Heart left ventricle (tissue), 16 donors: ENCODE data around the gene C12orf60. TPM values are rescaled to one million over a fixed set of nuclear protein-coding genes. Genes with fewer than 3 reads are reported as not detected.

ENCODE experiments used
- ATAC-seq, 4 donors: fragments of 200-7000 bp; cut with Tn5 transposase; one replicate each; pipeline ENCODE4 v1.9.1; 2020 to 2022; ENCODE audit warnings: moderate library complexity in 4 of 4, mild to moderate bottlenecking in 3 of 4, moderate number of reproducible peaks in 1 of 4
- DNase-seq, 5 donors: peaks; one replicate each; pipeline ENCODE4 v3.0.0-alpha.2; 2020
- H3K27ac ChIP-seq, 12 donors: fragments of 200-600 bp; sonication (generic) in 4 of 12; one replicate each; pipeline versions ENCODE4 v1.5.0 to v1.8.0; 2016 to 2022; ENCODE audit warnings: mild to moderate bottlenecking in 2 of 12
- H3K27me3 ChIP-seq, 9 donors: fragments of 200-600 bp; sonication (generic) in 2 of 9; one replicate each; pipeline versions ENCODE4 v1.5.1 to v1.8.0; 2016 to 2022; ENCODE audit warnings: mild to moderate bottlenecking in 3 of 9
- H3K36me3 ChIP-seq, 9 donors: fragments of 200-600 bp; sonication (generic) in 2 of 9; one replicate each; pipeline versions ENCODE4 v1.5.0 to v1.8.0; 2018 to 2022; ENCODE audit warnings: mild to moderate bottlenecking in 2 of 9
- H3K4me1 ChIP-seq, 12 donors: fragments of 200-600 bp; sonication (generic) in 4 of 12; one replicate each; pipeline versions ENCODE4 v1.5.0 to v1.8.0; 2016 to 2022; ENCODE audit warnings: mild to moderate bottlenecking in 3 of 12
- H3K4me3 ChIP-seq, 12 donors: fragments of 200-600 bp; sonication (generic) in 4 of 12; one replicate each; pipeline versions ENCODE4 v1.5.0 to v1.8.0; 2017 to 2022; ENCODE audit warnings: mild to moderate bottlenecking in 9 of 12, moderate library complexity in 4 of 12
- H3K9me3 ChIP-seq, 12 donors: fragments of 200-600 bp; sonication (generic) in 4 of 12; one replicate each; pipeline versions ENCODE4 v1.5.0 to v1.8.0; 2016 to 2022; ENCODE audit warnings: mild to moderate bottlenecking in 1 of 12
- CTCF ChIP-seq, 12 donors: fragments of 200-600 bp; sonication (generic) in 4 of 12; IDR thresholded peaks; one replicate each; pipeline versions ENCODE4 v1.5.0 to v1.8.0; 2018 to 2022; ENCODE audit warnings: antibody characterized with exemption in 12 of 12, mild to moderate bottlenecking in 5 of 12
- POLR2A ChIP-seq, 2 donors: fragments of 450-650 bp; IDR thresholded peaks; one replicate each; pipeline ENCODE4 v1.6.1; 2017; ENCODE audit warnings: antibody characterized with exemption in 2 of 2, mild to moderate bottlenecking in 2 of 2, moderate library complexity in 2 of 2
- WGBS, 4 donors: extraction: QIAGEN DNeasy Blood & Tissue Kit in 2 of 4; methylation state at CpG; one replicate each; pipeline versions ENCODE4 v1.1.5 to v1.1.7; 2013 to 2018; 5-methylcytosine and 5-hydroxymethylcytosine counted together
- intact Hi-C, 10 donors: fragments of 100-400 bp; cut with DNase I; formaldehyde crosslinking; loops; one replicate each; pipeline versions ENCODE4 v1.11.1 to v1.14.2; 2022
- polyA plus RNA-seq, 2 donors: library from polyadenylated mRNA; stranded (reverse); fragments of 200-250 nt; gene quantifications; one replicate each; pipeline ENCODE4 v1.2.3, GENCODE V29; 2013
- total RNA-seq, 9 donors: library from RNA; depleted of rRNA in 2 of 9; stranded (reverse); fragments of >200 nt in 2 of 9; fragmentation: NEBNext Ultra II Directional in 3 of 9; extraction: Animal tissue kit (Norgen Biotek cat#: 25700) in 3 of 9; gene quantifications; one replicate each; pipeline versions ENCODE4 v1.1.0 to v1.2.4, GENCODE V29; 2016 to 2023
- donor health status: ischemic (EF 13 %, LVEDD 7.1; RV severe dilation, severe dysfunction).
- donor health status: healthy with polysubstance abuse.
- donor health status: DM: no; HTN: yes; CAD: no.
- donor health status: DM: no; HTN: no; CAD: no.
- donor health status: ischemic (EF 25% LVEDD 6.9; RV normal size, moderate dysfunction).
- donor health status: ischemic (EF 25% LVEDD 5.7; RV mildly dilated, moderate dysfunction).
- donor health status: healthy.
- donor health status: DM: yes; HTN: yes; CAD: no.
- donor health status: ischemic (EF 35%, LVEDD 5.7; RV mildly dilated, moderate dysfunction).
- donor health status: nonischemic (EF 11% LVEDD 7.7; RV severe dilation, severe dysfunction).
- donor health status: DM: yes; HTN: yes; CAD: no.
- donor health status: PGD.
- donor health status: ischemic (EF 29% LVEDD 5.4; RV normal size, mild dysfunction).
- donor health status: nonischemic (EF 23%, LVEDD 6.1; RV moderate dilation, normal function).

C12orf60 gene
- total and polyA plus RNA-seq, 11 donors = 2.0 to 5.3 (median 3.4) TPM

GRCh38 chr12:14850929-14851663 lies 47.6 kb downstream of the C12orf60 start:
- intact Hi-C loops = no loop called here
- no peak for ATAC-seq
- DNase-seq = no peak
- TF ChIP-seq POLR2A (IDR thresholded peaks at IDR 0.05) = no peak
- TF ChIP-seq CTCF (IDR thresholded peaks at IDR 0.05) = no peak
- H3K4me1 ChIP-seq = peaks cover 0 to 45% (median 24%) of the 10 kb centered on the region in 12 donors
- H3K27me3 ChIP-seq = no peaks in the 10 kb centered on the region
- no peaks in the 10 kb centered on the region for H3K36me3 ChIP-seq
- no peak overlapping the region for H3K4me3 ChIP-seq
- WGBS, 4 donors = 42 to 99% (median 95%) methylated on average over 1 of the region's 1 CpG
- H3K27ac ChIP-seq = peak overlapping the region in 2 of 12 donors; percentile 4 to 46
- peaks cover 0 to under 1% (median 0%) of the 10 kb centered on the region in 12 donors for H3K9me3 ChIP-seq

- H3K9me3 ChIP-seq = peaks cover 0 to 9% (median 0%) of the 10 kb centered on the region in 12 donors
- H3K27me3 ChIP-seq = no peaks in the 10 kb centered on the region
- no peaks in the 10 kb centered on the region for H3K36me3 ChIP-seq
- DNase-seq = no peak
- ATAC-seq = no peak
- no peak overlapping the region for H3K4me3 ChIP-seq
- H3K4me1 ChIP-seq = peaks cover 0 to 30% (median 9%) of the 10 kb centered on the region in 12 donors
- no peak overlapping the region for H3K27ac ChIP-seq
- intact Hi-C loops = no loop called here
- no peak for TF ChIP-seq CTCF (IDR thresholded peaks at IDR 0.05)
- no peak for TF ChIP-seq POLR2A (IDR thresholded peaks at IDR 0.05)
Measured at GRCh38 chr12:14852880-14853279, 49.4 kb downstream of the C12orf60 start.

- H3K36me3 ChIP-seq = no peaks in the 10 kb centered on the region
- TF ChIP-seq CTCF (IDR thresholded peaks at IDR 0.05) = no peak
- TF ChIP-seq POLR2A (IDR thresholded peaks at IDR 0.05) = no peak
- DNase-seq (peak in 2 of 5 donors; percentile 30 to 32), ATAC-seq (peak in 2 of 4 donors; percentile 30 to 43)
- no peaks in the 10 kb centered on the region for H3K27me3 ChIP-seq
- intact Hi-C loops = no loop called here
- 13 to 49% (median 19%) methylated on average over 3 of the region's 3 CpGs for WGBS, 4 donors
- H3K27ac ChIP-seq = peak overlapping the region in 7 of 12 donors; percentile 5 to 63 (median 39)
- H3K4me3 ChIP-seq = no peak overlapping the region
- H3K9me3 ChIP-seq = peaks cover 0 to 9% (median 0%) of the 10 kb centered on the region in 12 donors
- peaks cover 0 to 26% (median 8%) of the 10 kb centered on the region in 12 donors for H3K4me1 ChIP-seq
Measured at GRCh38 chr12:14853961-14854360, 50.5 kb downstream of the C12orf60 start.

- TF ChIP-seq CTCF (IDR thresholded peaks at IDR 0.05) = no peak
- TF ChIP-seq POLR2A (IDR thresholded peaks at IDR 0.05) = no peak
- intact Hi-C loops = no loop called here
- H3K27me3 ChIP-seq = no peaks in the 10 kb centered on the region
- H3K9me3 ChIP-seq = peaks cover 0 to 13% (median 2%) of the 10 kb centered on the region in 12 donors
- H3K36me3 ChIP-seq = no peaks in the 10 kb centered on the region
- H3K27ac ChIP-seq = peak overlapping the region in 6 of 12 donors; percentile 14 to 63 (median 44)
- DNase-seq (no peak), ATAC-seq (peak in 2 of 4 donors; percentile 46 to 54)
- no peak overlapping the region for H3K4me3 ChIP-seq
- H3K4me1 ChIP-seq = peaks cover 0 to 21% (median 7%) of the 10 kb centered on the region in 12 donors
- 72 to 76% (median 75%) methylated on average over 6 of the region's 6 CpGs for WGBS, 4 donors
Measured at GRCh38 chr12:14854586-14855183, 51.2 kb downstream of the C12orf60 start.
